ENCODE data around the gene SLC2A8.

Gene SLC2A8

GRCh38 chr9:127438394-127438793, 41.4 kb downstream of the SLC2A8 start:
- TF ChIP-seq CTCF (IDR thresholded peaks at IDR 0.05; ENCODE audit: insufficient read depth, low read depth, low read length, missing control alignments): no peak
- DNase-seq (ENCODE audit: low read depth): no peak
- H3K4me3 ChIP-seq (ENCODE audit: low read length): no peak overlapping the region

- no peak for TF ChIP-seq CTCF (IDR thresholded peaks at IDR 0.05; ENCODE audit: insufficient read depth, low read depth, low read length, missing control alignments)
- H3K4me3 ChIP-seq (ENCODE audit: low read length): no peak overlapping the region
- no peak for DNase-seq (ENCODE audit: low read depth)
Measured at GRCh38 chr9:127444283-127444920, 47.4 kb downstream of the SLC2A8 start.

GRCh38 chr9:127444921-127445850, 48.2 kb downstream of the SLC2A8 start:
- H3K4me3 ChIP-seq (ENCODE audit: low read length): no peak overlapping the region
- TF ChIP-seq CTCF (IDR thresholded peaks at IDR 0.05; ENCODE audit: insufficient read depth, low read depth, low read length, missing control alignments): no peak
- DNase-seq (ENCODE audit: low read depth): peak; percentile 52

GRCh38 chr9:127445851-127446712, 49.1 kb downstream of the SLC2A8 start:
- no peak for DNase-seq (ENCODE audit: low read depth)
- H3K4me3 ChIP-seq (ENCODE audit: low read length): no peak overlapping the region
- no peak for TF ChIP-seq CTCF (IDR thresholded peaks at IDR 0.05; ENCODE audit: insufficient read depth, low read depth, low read length, missing control alignments)

GRCh38 chr9:127446713-127447415, 49.9 kb downstream of the SLC2A8 start:
- DNase-seq (ENCODE audit: low read depth): no peak
- no peak overlapping the region for H3K4me3 ChIP-seq (ENCODE audit: low read length)
- TF ChIP-seq CTCF (IDR thresholded peaks at IDR 0.05; ENCODE audit: insufficient read depth, low read depth, low read length, missing control alignments): no peak

- TF ChIP-seq CTCF (IDR thresholded peaks at IDR 0.05; ENCODE audit: insufficient read depth, low read depth, low read length, missing control alignments): no peak
- no peak overlapping the region for H3K4me3 ChIP-seq (ENCODE audit: low read length)
- DNase-seq (ENCODE audit: low read depth): no peak
Measured at GRCh38 chr9:127447416-127448111, 50.6 kb downstream of the SLC2A8 start.
